ENCODE data around the gene CACNB2.

The CACNB2 gene

DNA sequence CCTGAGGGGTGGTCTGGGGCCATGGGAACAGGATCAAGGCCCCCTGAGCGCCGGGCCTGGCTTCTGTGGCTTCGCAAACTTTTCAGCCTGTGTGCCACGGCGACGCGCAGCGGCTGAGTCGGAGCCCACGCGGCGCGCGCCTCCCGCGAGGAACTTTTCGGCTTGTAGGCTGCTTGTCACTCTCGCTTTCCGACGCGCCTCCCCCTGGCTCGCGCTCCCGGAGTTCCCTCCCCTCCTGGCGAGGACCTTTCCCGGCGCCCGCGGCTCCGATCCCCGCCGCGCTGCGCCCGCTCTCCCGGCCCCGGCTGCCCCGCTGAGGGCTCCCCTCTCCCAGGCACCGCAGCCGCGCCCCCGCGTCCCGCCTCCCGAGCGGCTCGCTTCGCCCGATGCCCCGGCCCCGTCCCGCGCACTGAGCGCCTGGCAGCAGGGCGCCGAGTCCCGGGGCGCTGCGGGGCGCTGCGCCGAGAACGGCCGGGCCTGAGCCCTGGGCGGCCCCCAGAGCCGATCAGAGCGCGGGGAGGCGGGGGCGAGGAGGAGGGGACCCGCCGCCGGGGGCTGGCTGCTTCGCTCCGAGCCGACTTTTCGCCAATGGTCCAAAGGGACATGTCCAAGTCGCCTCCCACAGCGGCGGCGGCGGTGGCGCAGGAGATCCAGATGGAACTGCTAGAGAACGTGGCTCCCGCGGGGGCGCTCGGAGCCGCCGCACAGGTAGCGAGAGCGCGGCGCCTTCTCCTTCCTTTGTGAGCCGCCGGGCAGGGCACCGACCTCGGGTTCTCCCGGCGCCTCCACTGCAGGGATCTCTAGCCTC, at the start of gene CACNB2:
Gene CACNB2 (plus strand): TSS at position 276 of the 808 bp plus-strand sequence.
- no peak for DNase-seq

DNA sequence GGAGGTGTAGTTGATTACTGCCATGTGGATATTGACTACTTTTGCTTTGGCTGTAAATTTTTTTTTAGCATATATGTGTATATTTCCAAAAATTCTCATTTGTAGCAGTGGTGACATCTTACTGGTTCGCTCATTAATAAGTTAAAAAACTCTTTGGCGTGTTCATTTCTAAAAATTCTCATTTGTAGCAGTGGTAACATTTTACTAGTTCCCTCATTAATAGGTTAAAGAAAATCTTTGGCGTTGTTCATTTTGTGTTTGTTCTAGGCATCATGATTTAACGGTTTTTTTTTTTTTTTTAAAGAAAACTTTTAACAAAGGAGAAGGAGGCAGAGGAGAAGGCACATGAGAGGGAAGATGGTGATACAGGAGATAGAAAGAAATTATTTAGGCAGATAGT, 45.9 kb upstream of the CACNB2 start:
- DNase-seq = no peak

DNA sequence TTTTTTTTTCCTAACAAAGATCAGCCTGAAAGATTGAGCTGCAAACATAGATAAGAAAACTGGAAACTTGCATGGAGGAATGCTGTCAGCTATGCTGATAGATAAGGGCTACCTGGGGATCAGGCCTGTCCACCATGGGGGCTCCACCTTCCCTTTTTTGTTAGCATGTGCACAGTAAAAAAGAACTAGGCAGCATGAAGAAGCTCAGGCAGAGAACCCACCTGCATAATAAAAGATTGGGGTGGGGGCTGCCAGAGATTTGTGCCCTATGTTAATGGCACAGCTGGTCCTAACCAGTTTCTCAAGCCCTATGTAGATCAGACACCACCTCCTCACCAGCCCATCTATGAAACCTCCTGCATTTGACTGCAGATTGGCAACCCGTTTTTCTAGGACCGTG, 45.4 kb upstream of the CACNB2 start:
- no peak for DNase-seq

DNA sequence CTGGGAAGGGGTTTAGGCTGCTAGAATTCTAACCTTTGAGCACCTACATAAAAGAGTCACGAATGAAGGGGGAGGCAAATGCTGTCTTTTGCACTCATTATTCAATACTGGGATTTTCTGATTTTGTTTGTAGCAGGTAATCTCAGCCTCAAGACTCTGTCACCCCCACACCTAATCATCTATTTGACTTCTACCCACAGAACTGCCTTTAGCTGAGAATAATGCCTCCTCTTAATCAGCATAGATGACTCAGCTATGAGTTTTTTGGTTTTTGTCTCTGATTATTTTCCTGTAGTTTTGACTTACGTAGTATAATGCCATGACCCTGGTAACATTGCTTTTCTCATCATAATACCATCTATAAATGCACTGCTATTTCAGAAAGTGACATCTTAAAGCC, 42.7 kb upstream of the CACNB2 start:
- DNase-seq = no peak

DNA sequence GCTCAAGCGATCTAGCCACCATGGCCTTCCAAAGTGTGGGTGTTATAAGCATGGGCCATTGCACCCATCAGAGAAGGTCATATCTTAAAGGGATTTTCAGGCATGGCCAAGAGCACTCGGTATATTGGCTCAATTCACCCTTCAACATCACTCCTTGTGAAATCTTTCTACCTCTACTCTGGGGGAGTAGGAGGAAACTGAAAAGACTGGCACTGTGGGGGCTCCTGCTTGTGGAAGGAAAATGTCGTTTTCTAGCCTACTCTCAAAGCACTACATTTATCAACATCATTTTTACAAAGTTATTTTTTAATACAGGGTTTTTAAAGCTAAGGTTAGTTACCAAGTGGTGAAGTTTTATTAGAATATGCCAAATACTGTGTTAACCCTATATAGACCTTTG, 42.0 kb upstream of the CACNB2 start:
- DNase-seq = no peak

DNA sequence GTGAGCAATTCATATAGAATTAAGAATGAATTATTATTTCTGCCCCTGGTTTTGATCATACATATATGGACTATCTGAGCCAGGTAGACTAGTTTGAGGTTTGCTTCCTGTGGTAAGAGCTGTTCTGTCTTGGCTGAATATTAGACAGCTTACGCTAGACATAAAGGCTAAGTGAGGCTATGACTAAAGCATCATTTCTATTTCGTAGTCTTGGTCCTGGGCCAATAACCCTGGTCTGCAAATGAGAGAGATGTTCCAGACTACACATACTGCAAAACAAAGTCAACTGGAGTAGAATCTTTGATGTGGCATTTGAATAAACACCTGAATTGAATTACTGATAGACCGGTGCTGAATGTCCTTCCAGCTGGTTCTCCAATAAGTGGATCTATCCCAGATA, 40.8 kb upstream of the CACNB2 start:
- DNase-seq = no peak

DNA sequence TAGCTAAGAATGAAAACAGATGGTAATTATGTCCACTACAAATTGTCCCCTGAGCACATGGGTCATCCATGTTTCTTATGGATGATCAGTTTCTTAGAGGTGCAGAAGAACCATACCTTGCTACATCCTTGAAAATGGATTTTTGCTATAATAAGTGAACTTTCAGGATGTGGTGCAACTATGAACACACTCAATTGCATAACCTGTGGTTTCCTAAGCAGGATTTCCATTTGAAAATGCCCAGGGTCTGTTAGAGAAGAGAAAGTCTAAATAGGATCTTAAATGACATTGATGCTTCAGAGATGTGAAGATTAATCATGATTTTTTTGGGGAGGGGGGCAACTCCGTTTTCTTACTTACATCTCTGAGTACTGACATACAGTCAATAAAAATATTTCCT, 39.6 kb upstream of the CACNB2 start:
- no peak for DNase-seq

DNA sequence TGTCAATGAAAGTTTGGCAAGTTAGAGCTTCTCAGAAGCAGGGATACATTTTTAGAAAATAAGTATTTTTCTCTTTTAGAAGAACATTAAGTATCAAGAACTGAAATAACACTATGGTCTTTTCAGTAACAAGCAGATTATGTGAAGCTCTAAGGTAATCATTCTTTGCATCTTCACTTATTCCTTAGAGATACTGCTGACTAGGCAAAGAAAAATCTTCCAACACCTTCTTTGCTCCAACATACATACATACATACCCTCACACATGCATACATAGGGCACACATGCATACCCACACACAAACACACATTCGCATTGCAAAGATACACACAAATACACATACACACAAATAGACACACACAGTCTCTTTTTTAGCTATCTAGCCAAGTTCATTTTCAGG, 37.8 kb upstream of the CACNB2 start:
- no peak for DNase-seq

DNA sequence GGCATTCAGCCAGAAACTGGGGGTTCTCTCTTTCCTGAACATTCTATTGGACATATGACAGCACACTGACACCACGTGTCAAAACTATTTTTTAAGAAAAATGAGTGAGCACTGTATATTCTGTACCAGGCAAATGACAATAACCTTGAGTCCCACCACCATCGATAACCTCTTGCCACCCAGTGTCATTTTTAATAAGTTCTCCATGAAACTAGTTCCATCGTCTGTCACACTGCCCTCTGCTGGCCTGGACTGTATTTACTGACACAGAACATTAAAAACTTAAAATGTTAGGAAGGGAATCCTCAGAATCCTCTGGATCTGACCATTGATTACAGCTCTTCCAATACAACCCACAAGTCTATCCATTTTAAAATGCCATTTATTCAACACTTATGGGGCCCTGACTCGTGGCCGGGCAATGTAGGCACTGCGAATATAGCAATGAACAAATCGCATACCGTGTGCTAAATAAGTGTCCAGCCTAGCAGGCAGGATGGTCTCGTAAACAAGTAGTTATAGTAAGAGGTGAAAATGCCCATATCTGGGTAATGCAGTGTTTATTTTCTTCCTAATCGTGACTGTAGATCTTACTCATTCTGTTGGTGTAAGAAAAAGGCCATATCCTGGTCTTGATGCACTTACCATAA, 35.9 kb upstream of the CACNB2 start:
- no peak for DNase-seq

DNA sequence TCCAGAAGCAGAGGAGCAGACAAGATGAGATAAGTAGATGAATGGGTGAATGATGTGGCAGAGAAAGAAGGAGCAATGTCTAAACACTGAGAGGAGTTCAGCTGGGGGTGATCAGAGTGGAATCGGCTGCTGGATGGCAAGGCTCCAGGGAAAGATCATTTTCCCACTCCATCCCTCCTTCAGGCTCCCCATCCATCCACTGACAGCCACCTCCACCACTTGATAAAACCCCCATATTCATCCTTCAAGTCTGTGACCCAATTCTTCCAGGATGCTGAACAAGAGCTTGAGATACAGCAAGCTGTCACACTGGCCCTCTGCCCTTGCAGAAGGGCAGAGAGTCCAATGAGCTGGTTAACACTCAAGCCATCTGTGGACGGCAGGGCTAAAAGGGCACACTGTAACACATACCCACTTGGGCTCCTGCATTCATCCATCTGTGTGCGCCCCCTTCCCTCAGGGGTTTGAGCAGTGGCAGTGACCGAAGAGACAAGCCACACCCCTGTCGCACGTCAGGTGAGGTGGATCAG, 30.8 kb upstream of the CACNB2 start:
- DNase-seq = no peak

DNA sequence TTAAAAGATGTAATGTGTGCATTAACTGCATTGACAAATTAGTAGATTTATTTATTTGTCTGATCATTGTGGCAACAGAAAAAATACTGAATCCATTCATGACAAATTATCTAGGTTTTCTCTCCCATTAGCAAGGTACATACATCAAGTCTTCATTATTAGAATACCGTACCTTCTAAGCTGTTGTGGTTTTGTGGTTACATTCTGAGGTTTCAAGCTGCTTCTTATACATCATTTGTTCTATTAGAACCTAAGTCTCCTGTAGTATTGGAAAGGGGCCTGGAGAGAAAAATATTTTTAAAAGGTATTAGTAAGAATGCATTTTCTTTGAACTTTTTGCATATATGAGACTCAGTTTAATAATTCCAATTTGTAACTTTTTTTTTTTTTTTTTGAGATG, 26.3 kb upstream of the CACNB2 start:
- DNase-seq = no peak

DNA sequence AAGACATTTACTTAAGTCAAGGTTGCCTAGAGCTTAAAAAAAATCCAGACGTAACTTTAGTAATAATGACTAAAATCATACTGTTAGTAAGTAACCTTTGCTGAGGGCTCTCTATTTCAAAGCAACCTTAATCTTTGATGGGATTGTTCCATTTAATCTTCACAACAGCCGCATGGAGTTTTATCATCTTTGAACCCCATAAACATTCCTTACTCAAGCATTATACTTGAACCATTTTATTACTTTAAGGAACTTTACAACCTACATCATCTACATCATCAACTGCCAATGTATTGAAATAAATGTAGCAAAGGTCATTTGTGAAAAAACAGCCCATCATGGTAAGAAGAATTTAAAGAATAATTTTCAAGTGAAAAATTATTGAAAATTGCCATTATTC, 22.9 kb upstream of the CACNB2 start:
- no peak for DNase-seq

DNA sequence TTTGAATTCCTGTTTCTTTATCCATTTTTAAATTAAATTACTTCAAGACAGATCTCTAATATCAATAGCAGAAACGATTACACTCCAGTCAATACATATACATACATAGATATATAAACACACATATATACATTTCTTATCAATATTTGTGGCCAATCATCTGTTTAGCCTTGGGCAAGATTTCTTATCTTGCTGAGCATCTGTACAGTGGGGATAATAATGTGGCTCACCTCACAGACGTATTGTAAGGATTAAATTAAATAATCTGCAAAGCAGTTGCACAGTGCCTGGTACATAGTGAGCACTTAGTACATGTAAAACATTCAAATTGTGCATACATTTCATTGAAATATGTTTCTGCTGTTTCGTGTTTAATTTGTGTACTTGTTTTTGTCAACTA, 17.5 kb upstream of the CACNB2 start:
- no peak for DNase-seq

DNA sequence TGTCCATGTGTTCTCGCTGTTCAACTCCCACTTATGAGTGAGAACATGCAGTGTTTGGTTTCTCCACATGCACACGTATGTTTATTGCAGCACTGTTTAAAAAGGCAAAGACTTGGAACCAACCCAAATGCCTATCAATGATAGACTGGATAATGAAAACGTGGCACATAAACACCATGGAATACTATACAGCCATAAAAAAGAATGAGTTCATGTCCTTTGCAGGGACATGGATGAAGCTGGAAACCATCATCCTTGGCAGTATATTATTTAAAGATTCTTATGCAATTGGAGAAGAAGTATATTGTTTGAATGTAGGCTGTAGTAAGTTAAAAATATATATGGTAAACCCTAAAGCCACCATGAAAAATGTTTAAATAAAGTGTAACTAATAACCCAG, 7.2 kb upstream of the CACNB2 start:
- DNase-seq = no peak

DNA sequence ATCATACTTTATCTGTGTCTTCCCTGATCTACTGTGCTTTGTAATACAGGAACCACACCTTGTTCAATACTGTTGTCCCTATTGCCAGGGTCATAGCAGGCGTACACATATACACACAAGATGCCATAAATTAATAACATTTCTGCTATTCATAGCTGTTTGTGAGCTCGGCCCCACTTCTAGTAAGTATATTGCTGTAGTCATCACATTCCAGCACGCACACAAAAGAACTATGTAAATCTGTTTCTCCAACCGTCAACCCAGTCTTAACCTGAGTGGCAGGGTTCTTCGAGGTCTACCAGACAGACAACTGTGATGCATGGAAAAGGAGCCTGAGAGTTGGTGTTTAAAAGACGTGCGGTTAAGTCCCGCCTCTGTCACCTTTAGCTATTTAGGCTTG, 5.7 kb upstream of the CACNB2 start:
- DNase-seq = no peak

DNA sequence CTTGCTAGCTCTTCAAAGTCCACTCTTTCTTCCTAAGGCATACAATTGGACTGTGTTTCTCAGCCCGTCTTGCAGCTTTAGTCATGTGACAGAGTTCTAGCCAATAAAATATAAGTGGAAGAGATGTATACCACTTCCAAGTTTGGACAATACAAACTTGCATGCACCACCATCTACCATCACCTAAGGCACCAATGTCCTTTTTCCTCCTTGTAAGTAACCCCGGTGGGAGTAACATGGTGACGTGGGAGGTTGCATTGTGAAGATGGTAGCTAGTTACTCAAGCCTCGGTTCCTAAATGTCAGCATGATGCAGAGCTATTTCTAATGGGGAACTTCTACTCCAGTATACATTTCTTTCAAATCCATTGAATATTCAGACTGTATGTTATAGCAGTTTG, 5.3 kb upstream of the CACNB2 start:
- DNase-seq = no peak

DNA sequence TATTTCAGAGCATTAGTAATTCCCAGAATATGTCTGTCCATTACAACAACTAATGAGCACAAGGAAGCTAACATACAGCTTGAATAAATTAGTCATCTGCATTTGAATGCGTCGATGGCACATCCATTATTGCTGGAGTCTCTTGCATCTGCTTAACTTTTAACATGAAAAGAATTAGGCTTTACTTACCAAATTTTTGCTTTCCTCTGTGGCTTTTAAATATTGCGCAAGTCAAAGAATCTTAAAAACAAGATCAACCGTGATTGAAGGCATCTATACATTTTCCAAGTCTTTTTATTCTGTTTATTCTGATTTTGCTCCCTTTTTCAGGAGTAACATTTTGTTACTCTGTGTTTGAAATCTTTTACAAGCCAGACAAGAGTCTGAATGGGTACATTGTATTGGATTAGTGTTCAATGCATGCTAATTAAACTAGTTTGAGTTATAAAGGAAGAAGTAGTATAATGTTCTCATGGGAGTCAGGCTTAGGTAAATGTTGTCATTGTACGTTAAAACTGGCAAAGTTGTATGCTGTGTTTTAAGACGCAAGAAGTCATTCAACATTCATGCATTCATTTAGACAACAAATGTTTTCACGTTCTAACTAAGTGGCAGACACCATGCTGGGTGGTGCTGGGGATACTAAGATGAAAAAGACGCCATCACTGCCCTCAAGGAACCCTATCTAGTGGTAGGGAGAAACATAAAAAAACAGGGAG, 4.0 kb upstream of the CACNB2 start:
- no peak for DNase-seq

DNA sequence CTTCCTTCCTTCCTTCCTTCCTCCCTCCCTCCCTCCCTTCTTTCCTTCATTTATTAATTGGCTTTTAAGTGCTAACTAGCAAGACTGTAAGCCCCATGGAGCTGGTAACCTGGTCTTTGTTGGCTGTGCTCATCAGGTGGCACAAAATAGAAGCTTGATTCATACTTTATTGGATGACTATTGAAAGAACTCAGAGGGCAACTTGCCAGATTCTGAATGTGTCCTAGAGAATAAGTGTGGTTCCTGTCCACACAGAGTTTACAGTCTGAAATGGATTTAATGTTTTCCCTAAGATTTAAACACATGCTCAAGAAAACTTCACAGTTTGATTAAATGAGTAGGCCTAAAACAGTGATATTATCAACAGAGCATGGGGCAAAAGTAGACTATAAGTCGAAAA, 3.1 kb upstream of the CACNB2 start:
- DNase-seq = no peak

DNA sequence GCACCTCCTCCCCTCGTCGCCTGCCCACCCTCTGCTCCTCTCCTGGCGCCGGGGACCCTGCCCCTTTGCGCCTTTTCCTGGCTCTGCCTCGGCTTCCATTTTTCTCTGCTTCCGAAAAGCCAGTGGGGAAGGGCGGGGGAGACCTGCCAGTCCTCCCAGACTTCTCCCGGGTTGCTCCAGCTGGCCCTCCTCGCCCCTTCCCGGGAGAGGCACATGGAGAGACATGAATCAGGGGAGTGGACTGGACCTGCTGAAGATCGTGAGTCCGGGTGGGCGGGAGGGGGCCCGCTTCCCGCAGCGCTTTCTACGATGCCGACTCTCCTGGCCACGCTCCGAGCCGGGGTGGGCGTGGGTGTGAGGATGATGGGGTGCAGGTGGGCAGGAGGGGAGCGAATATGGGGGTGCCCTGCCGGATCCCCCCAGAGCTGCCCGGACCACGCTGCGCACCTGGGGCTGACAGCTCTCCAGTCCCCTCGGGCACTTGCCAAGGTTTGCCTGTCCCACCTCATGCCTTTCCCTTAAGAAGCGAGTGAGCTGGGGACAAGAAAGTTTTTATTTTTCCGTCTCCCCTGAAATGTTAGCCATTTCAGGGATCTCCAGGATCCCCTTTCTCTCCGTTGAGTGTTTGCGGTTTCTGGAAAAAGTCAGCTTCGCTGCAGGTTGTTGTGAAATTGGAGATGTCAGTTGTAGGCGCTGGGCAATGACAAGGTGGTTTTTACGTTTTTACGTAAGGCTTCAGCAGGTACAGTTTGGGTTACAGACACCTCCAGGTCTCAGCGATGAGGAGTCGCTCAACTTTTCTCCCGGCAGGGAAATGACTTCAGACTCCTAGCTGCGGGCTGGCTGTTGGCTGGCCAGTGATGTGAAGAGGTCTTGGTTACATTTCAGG, 977 bp downstream of the CACNB2 start:
- DNase-seq = no peak

DNA sequence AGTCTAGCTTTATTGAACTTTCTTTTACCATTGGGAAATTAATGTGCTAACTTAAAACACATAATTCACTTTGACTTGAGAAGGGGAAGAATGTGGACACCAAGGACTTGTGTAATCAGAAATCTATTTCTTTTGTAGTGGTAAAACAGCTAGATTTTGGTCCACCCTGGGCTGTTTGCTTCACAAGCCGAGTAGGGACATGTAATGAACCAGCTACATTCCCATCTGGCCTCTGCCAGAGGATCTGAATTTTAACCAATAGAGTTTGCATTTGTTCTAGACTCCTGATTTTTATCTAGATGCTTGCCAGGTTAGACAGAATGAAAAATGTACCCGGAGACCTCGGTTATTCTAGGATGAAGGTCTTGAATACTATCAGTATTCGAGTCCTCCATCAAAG, 1.9 kb downstream of the CACNB2 start:
- DNase-seq = no peak

DNA sequence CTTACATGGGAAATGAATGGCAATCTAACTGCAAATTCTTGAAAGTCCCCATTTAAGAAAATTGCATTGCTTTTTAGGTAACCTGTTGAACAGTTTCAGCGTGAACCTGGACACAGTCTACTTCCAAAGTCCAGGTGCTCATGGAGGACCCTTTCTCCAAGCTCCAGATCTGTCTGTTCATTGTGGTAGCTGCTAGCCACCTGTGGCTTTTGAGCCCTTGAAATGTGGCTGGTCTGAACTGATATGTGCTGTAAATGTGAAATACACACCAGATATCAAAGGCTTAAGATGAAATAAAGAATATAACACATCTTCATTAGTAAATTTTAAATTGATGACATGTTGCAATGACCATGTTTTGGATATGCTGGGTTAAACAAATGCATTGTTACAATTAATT, 4.2 kb downstream of the CACNB2 start:
- DNase-seq = no peak

DNA sequence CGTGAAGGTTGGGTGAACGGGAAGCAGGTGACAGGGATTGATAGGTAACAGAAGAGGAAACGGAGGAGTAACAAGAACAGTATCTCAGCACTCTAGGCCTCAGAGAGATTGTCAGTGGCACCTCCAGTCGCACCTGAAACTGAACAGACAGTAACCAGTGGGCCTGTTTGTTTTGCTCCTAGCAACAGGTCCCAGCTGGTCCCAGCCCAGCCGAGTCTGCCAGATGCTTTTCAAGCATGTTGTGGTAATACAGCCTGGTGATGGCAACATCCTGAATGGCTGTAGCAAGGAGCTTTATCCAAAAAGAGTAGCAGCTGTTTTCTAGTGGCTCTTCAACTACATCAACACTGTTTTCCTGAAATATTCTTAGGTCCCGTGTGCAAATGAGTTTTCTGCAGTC, 4.7 kb downstream of the CACNB2 start:
- no peak for DNase-seq

DNA sequence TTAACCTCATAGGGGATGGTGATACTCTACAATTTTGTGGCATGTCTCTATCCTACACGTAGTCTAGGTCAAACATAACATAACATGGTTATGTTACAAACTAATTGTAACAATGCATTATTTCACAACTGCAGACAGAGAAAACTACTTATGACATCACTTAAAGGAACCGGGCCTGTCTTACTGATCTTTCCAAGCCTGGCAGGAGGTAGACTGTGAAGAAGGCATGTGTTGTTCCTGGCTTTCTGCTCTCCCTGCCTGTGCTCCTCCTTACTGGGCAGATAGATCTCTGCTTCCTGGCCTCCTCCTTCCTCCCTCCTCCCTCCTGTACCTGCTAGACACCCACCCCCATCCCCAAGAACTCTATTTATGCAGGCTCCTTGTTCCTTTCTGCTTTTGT, 5.4 kb downstream of the CACNB2 start:
- no peak for DNase-seq
